A673 (cell line): ENCODE data around the gene SMPX.

Experiments
- CTCF ChIP-seq: fragments of 300-800, 200-600 bp; sonication (generic); conservative IDR thresholded peaks from 2 replicates; pipeline ENCODE4 v1.5.1; 2017; ENCODE audit warnings: low read depth, mild to moderate bottlenecking, antibody characterized with exemption, low read length, moderate library complexity, mixed read lengths
- EZH2 ChIP-seq: fragments of 200-600 bp; sonication (generic); IDR thresholded peaks from 2 replicates; pipeline ENCODE4 v1.6.1; 2017; ENCODE audit warnings: borderline replicate concordance, low read depth, mild to moderate bottlenecking, mixed read lengths, antibody characterized with exemption, low read length; ENCODE audit not compliant: poor library complexity, severe bottlenecking

- no peak for TF ChIP-seq CTCF
- TF ChIP-seq EZH2: no peak
Observed at GRCh38 chrX:21702725-21703124, 55.2 kb downstream of the SMPX start.
